T follicular helper cell (primary cell): ENCODE data around the gene ZC3HAV1L.
"Not testable (repeated sequence)": the region's sequence is repeated elsewhere in the genome, so short reads cannot be mapped to it uniquely, and the experiment has no call there.

ENCODE experiments used
- DNase-seq: peaks from one replicate; pipeline ENCODE4 v3.0.0-alpha.2; 2020; ENCODE audit warnings: low read depth

The ZC3HAV1L gene

DNA sequence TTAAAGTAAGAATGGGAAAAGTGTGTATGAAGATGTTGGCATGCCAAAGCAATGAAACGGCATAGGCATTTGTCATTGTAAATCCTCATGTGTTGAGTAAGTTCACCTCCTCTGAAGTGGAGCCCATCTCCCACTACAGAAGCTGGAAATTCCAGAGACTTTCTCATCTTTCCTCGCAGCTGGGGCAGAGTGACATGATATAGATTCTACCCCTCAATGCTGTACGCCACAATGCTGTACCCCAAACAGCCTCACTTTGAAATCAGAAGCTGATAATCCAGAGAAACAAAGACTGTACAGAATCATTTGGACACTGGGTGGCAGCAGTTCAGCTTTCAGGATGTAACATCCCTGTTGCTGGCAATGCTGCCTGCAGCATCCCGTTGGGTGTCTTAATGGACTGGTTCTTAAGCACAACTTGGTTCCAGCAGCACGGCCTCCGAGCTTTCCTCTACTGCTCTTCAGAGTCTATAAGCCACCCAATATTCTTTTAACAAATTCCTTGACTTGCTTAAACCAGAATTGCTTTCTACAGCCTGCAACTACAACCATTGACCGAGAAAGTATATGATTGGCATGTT, 18.8 kb downstream of the ZC3HAV1L start:
- peak; percentile 33 for DNase-seq

DNA sequence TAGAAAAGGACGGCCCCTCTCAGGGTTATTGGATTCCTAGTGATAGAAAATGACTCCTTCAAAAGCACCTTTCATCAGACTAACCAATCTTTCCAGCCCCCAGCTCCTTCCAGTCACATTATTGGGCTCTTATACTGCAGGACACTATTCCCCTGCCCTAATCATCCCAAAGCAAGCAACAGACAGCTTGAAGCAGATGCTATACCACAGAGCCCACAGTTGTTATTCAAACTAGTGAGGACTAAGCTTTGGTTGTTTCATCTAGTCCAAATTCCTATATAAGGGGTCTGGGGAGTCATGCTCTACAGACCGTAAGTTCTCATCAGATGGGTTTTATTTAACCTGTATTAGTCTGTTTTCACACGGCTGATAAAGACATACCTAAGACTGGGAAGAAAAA, 24.5 kb downstream of the ZC3HAV1L start:
- DNase-seq: no peak

DNA sequence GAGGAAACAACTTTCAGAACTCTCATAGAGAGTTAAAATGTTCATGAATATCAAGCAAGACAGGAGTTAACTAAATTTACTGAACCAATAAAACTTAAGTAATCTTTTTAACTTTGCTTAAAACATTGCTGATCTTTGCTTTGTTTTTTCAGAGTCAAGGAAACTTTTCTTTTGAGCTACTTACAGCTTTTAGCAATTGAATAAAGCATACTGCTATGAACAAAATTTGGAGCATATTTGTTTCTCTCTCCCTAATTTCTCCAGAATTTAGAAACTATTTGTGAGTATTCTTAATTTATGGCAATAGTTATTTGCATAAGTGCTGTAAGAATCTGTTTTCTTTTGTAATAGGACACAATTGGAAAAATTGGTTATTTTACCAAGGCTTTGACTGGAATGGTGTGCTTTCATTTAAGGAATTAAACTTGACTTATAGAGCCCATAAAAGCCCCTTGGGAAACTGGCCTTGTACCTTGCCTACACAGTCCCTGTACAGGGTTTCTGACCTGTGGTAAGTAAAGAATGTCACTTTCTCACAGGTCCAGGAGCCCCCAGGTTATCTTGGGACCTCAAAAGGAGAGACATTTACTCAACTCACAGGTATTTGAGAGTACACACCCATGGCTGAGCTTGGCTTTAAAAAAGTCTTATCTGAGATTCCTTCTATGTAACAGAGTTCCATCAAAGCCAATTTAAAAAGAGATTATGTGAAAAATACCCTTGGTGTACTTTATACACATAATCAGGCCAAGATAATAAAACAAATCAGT, 31.3 kb downstream of the ZC3HAV1L start:
- DNase-seq: no peak

DNA sequence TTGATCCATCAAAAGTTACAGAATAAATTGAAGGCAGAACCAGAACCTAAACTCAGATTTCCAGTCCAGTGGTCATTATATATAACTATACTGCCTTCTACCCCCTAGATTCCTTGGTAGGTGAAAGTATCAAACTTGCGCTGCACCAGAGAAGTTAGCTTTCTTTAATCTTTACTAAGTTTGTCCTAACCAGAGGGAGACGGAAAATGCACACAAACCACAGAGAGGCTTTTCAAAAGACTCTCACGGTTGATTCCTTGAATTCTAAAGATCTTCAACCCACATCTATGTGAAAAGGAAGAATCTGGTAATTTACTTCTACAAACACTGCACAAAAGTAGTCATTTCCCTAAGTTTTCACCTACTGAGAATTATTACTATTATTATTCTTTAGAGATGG, 36.4 kb downstream of the ZC3HAV1L start:
- DNase-seq: no peak

DNA sequence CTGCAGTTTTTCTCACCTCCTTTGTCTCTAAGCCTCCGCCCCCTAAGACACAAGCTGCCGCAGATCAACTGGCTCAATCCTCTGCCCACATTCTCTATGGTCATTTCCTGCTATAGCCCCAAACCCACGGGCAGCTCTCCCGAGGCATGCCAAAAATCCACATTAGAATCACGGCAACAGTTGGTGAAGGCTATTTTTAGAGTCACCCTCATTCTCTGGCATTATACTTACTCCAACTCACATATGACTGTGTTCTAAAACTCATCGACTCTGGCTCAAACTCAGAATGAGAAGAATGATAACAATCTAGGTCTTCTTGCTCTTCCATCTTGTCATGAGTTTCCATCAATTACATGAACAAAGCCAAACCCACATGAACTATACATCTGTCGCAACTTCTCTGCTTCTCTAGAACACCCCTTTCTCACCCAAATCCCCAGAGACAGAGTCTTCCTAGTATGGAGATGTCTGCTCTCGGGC, 43.8 kb downstream of the ZC3HAV1L start:
- DNase-seq: no peak

DNA sequence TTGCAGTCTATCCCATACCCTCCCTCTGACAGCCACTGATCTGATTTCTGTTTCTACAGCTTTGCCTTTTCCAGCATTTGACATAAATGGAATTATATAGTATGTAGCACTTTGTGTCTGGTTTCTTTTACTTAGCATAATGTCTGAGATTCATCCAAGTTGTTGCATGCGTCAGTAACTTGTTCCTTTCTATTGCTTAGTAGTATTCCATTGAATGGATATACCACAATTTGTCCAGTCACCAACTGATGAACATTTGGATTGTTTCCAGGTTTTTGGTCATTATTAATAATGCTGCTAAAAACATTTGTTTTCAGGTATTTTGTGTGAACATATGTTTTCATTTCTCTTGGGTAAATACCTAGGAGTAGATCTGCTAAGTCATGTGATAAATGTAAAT, 48.2 kb downstream of the ZC3HAV1L start:
- DNase-seq: no peak

DNA sequence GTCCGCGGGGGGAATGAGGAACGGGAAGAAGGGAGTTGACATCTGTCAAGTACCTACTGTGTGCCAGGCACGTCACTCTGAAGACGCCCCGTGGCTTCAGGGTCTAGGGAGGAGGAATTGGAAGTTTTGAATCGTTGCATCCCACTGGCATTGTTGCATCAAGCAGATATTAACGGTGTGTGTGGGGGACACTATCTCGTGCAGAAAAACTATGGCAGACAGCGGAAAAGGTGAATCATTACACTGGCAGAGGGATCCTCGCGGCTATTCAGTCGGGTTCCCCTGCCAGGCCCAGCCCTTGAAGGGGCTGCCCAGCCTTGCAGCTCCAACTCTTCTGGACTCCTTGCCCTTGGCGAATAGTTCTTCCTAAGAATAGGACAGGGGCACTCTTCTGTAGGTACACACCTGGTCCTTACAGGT, 53.6 kb downstream of the ZC3HAV1L start:
- DNase-seq: no peak

DNA sequence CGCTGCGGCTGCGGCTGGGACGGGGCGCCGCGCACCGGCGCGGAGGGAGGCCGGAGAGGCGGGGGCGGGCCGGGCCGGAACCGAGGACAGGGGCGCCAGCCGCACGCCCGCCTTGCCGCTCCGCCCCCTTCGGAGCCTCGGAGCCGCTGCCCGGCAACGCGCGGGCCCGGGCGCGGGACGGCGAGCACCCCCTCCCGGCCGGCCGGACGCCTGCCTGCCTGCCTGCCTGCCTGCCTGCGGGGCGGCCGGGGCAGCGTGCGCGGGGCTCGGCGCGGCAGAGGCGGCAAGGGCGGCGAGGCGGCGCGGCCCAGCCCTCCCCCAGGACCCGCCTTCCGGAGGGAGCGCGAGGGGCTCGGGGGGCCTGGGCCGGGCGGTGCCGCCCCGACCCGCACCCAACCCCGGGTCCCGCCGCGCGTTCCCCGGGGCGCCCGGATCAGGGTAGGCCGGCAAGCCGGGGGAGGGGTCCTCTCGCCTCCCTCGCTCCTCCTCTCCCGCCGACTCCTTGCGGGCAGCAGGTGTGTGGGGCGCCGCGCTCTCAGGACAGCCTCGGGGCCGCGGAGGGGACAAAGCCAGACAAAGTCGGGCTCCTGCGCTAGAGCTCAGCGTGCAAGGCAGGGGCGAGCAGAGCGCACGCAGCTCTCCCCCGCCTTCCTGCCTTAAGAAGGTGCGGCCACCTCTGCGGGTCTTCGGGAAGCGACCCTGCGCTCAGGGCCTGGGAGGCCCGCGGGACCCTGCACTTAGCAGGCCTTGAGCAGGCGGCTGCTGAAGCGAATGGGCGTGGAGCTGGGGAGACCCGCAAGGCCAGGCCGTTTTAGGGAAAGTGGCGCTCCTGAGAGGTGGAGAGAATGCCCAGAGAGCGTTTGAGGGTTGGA, 54.3 kb downstream of the ZC3HAV1L start, which contains the start of gene KIAA1549:
Gene KIAA1549 (minus strand): TSS at position 58 of the 872 bp plus-strand sequence. CDS start 120 bp downstream, outside the sequence.
- DNase-seq: peak; percentile 8

DNA sequence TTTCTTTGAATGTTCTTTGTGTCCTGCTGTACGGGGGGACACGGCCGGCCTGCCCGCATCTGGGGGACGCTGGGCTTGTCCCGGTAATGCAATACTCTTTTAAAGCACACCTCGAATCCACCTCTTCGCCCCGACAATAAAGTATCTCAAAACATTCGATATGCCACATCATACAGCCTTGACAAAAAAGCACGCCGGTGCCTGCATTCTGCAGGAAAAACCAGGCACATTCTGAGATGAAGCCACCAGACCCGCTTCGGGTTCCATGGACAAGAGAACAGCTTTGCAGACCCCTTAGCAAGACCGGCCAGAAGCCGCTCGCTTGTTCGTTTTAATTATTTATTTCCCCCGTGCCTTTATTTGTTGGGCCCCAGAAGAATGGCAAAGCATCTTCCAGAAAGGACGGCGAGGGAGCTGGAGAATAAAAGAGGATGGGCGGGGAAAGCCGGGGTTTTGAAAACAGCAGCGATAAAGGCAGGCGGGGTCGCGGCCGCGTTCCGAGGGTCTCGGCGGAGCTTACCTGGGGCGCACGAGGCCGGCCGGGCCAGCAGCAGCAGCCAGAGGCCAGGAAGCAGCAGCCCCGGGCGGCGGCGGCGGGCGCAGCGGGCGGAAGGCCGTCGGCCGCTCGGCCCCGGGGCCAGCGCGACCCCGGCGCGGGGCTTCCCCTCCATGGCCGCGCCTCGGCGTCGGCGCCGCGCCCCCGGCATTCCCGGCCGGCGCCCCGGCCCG, 55.1 kb downstream of the ZC3HAV1L start:
- DNase-seq: no peak

DNA sequence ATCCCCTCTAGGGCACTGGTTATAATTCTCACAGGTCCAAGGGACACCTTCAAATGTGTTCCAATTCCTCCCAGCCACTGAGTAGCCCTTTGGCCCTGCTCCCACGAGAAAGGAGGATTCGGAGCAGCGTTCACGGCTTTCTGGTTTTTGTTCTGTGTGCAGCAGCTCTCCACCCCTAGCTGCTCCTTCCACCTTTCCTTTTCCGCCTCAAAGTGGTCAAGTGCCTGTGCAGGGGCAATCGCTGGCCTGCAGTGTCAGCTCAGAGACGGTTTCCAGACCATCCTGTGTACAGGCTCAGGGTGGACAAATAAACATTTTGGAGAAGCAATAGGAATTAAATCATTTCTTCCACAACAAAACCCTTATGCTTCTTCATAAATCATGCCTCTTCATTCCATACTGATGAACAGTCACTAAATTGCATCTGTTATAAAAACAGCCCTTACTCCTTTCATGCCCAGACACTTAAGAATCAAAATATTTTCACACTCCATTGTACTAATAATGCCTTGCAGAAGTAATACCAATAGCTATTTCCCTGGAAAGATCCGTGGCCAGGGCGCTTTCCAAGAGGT, 55.8 kb downstream of the ZC3HAV1L start:
- DNase-seq: no peak

DNA sequence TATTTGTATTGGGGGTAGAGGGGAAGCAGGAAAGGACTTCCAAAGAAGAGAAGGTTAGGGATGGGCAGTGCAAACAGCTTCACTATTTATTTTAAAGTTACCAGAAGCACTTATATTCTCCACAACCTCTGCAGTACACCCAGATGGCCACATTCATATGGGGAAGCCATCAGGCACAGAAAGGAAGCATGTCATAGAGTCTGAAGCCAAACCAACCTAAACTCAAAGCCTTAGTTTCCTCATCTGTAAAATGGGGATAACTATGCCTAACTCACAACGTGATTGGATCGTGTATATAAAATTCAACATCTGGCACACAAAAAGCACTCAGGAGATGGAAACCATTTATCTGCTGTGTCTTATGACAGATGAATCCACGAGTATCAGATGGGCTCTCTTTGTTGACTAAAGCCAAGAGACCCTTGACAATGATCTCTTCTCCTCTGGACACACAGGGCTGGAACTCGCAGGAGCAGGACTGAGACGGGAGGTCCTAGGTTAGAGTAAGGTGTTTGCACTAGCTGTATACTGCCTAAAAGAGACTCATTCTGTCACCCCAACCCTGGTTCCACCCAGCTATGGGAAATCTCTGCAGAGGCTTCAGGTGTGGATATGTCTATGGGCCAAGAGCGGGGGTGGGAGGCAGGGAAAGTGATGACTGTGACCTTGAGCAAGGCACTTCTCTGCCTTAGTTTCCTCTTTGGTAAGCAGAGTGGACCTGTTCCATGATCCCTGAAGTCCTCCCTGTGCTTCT, 56.4 kb downstream of the ZC3HAV1L start:
- DNase-seq: no peak

DNA sequence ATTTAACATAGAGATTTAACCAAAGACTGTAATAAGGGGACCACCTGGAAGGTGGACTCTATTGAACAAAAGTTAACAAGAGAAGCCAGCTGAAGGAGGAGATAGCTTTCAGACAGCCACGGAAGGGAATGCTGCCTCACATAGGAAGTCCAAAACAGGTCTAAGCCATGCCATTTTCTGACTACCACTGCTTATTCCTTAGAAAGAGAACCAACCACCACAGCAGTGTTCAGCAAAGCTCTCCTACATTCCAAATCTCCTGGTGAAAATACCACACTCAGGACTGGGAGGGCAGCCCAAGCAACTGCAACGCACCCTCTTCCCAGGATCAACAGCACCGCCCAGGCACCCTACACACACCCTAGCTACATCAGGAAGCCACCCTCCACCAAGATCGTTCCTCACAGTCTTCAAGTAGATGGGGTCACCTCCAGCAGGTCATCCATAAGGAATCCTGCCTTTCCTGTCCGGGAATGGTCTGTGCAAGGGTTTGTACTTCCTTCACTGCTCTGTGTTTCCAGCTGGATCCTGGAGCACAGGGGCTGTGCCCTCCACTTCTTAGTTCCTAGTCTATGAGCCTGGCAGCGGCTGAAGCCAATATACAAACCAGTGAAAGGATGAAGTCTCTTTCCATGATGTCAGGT, 57.2 kb downstream of the ZC3HAV1L start:
- no peak for DNase-seq

DNA sequence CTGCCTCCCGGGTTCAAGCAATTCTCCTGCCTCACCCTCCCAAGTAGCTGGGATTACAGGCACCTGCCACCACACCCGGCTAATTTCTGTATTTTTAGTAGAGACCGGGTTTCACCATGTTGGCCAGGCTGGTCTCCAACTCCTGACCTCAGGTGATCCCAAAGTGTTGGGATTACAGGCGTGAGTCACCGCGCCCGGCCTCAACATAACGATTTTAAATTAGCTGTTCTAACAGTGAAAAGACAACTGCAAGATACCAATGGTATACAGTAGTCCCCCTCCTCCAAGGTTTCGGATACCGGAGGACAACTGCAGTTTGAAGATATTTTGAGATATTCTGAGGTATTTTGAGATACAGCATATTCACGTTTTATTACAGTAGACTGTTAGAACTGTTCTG, 59.7 kb downstream of the ZC3HAV1L start:
- DNase-seq: not testable (repeated sequence)
